ENCODE results near the gene ANKRD36.
"Not testable (repeated sequence)": the region's sequence is repeated elsewhere in the genome, so short reads cannot be mapped to it uniquely, and the experiment has no call there.

DNA sequence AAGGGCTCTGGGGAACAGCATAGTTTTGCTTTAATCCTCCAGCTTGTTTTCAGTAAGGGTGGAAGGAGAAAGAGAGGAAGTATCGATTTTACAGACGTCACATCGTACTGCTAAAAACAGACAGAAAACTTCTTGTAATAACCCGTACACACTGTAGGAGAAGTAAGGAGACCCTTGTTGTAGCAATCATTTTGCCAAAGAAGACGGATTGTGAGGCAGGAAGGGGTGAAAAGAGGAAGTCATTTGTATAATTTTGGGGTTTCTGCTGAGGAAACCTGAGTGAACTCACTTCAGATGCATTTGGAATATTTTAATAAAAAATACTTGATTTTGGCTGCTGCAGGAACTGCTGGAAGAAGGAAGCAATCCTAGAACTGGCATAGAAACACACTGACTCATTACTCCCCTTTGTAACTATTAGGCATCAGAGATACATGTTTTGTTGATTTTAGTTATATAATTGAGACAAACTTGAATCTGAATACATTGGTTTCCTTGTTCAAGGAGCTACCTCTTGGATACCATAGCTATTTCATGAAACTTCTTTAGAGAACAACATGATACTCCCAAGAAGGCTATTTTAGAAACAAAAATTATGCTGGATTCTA, 89.8 kb downstream of the ANKRD36 start:
- not testable (repeated sequence) for TF ChIP-seq EZH2phosphoT487 (IDR thresholded peaks at IDR 0.05; ENCODE audit: unreplicated experiment)
- TF ChIP-seq, protein P1, sequence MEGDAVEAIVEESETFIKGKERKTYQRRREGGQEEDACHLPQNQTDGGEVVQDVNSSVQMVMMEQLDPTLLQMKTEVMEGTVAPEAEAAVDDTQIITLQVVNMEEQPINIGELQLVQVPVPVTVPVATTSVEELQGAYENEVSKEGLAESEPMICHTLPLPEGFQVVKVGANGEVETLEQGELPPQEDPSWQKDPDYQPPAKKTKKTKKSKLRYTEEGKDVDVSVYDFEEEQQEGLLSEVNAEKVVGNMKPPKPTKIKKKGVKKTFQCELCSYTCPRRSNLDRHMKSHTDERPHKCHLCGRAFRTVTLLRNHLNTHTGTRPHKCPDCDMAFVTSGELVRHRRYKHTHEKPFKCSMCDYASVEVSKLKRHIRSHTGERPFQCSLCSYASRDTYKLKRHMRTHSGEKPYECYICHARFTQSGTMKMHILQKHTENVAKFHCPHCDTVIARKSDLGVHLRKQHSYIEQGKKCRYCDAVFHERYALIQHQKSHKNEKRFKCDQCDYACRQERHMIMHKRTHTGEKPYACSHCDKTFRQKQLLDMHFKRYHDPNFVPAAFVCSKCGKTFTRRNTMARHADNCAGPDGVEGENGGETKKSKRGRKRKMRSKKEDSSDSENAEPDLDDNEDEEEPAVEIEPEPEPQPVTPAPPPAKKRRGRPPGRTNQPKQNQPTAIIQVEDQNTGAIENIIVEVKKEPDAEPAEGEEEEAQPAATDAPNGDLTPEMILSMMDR (conservative IDR thresholded peaks at IDR 0.05; ENCODE audit: low read depth in 2 of 2): not testable (repeated sequence)
